OCI-LY7 (cell line): ENCODE results near the gene RAB15. TPM values are rescaled to one million over a fixed set of nuclear protein-coding genes. Genes with fewer than 3 reads are reported as not detected.

Experiments
- BruUV-seq: library from RNA; stranded (reverse); fragments of 400-500 nt; replicated peaks from 2 replicates; lab custom pipeline; 2021; lab: Mats Ljungman, UMichigan
- CTCF ChIA-PET: fragments of 300-600 bp; sonication (Branson Sonifier 250); formaldehyde crosslinking; loops from one replicate; lab custom pipeline; 2022; ENCODE audit warnings: antibody characterized with exemption; ENCODE audit not compliant: unreplicated experiment; lab: Charles Lee
- POLR2A ChIA-PET: fragments of 300-600 bp; sonication (Branson Sonifier 250); formaldehyde crosslinking; loops from one replicate; lab custom pipeline; 2022; ENCODE audit warnings: antibody characterized with exemption; lab: Charles Lee
- DNase-seq: peaks from one replicate; pipeline ENCODE4 v3.0.0-alpha.2; 2015; ENCODE audit warnings: low spot score
- H2AFZ ChIP-seq: fragments of 200-600 bp; sonication (generic), shearing (Covaris generic); 2 replicates; pipeline ENCODE4 v1.6.1; 2014; ENCODE audit warnings: mild to moderate bottlenecking, antibody characterized with exemption, low read length, moderate library complexity
- H3K27ac ChIP-seq: fragments of 200-600 bp; sonication (generic); 2 replicates; pipeline ENCODE4 v1.5.1; 2014; ENCODE audit warnings: mixed run types, low read depth, mild to moderate bottlenecking, moderate library complexity, low read length, inconsistent platforms; ENCODE audit not compliant: poor library complexity, severe bottlenecking
- H3K36me3 ChIP-seq: fragments of 200-600 bp; sonication (generic); 2 replicates; pipeline ENCODE4 v1.6.1; 2014; ENCODE audit warnings: mild to moderate bottlenecking, antibody characterized with exemption, low read length, moderate library complexity, mixed read lengths; ENCODE audit not compliant: insufficient read depth
- H3K4me1 ChIP-seq: fragments of 200-600 bp; sonication (generic); 2 replicates; pipeline ENCODE4 v1.5.1; 2014; ENCODE audit warnings: mild to moderate bottlenecking, low read length; ENCODE audit not compliant: insufficient read depth, poor library complexity, severe bottlenecking
- H3K4me2 ChIP-seq: fragments of 200-600 bp; sonication (generic); 2 replicates; pipeline ENCODE4 v1.6.1; 2014; ENCODE audit warnings: mild to moderate bottlenecking, low read length
- H3K4me3 ChIP-seq: fragments of 200-600 bp; sonication (generic); 2 replicates; pipeline ENCODE4 v1.5.1; 2014; ENCODE audit warnings: mild to moderate bottlenecking, low read depth, low read length; ENCODE audit not compliant: poor library complexity, severe bottlenecking
- H3K79me2 ChIP-seq: fragments of 200-600 bp; sonication (generic); 2 replicates; pipeline ENCODE4 v1.6.1; 2016; ENCODE audit warnings: low read depth, mild to moderate bottlenecking, low read length, moderate library complexity, mixed read lengths; ENCODE audit not compliant: insufficient read depth
- H3K9me2 ChIP-seq: fragments of 200-600 bp; sonication (generic); 2 replicates; pipeline ENCODE4 v1.6.1; 2016; ENCODE audit warnings: mild to moderate bottlenecking, low read length, mixed read lengths; ENCODE audit not compliant: insufficient read depth
- H3K9me3 ChIP-seq: fragments of 200-600 bp; sonication (generic); 2 replicates; pipeline ENCODE4 v1.6.1; 2014; ENCODE audit warnings: mild to moderate bottlenecking, mixed run types, low read length, mixed read lengths
- H4K20me1 ChIP-seq: fragments of 200-600 bp; sonication (generic); 2 replicates; pipeline ENCODE4 v1.6.1; 2014; ENCODE audit warnings: mild to moderate bottlenecking, antibody characterized with exemption, low read length, moderate library complexity, mixed read lengths; ENCODE audit not compliant: insufficient read depth
- EZH2phosphoT487 ChIP-seq: fragments of 200-600 bp; sonication (generic); IDR thresholded peaks from 2 replicates; pipeline ENCODE4 v1.6.1; 2018; ENCODE audit warnings: low read depth, borderline replicate concordance, mild to moderate bottlenecking, mixed run types, antibody characterized with exemption, low read length, moderate library complexity, mixed read lengths
- intact Hi-C: fragments of 100-400 bp; cut with micrococcal nuclease; formaldehyde crosslinking; loops from one replicate; pipeline ENCODE4 v1.10.0; 2022; ENCODE audit not compliant: unreplicated experiment
- total RNA-seq, 2 experiments: library from RNA; depleted of rRNA in 1 of 2; stranded (reverse); fragments of >200 nt in 1 of 2; shearing (Covaris generic) in 1 of 2; gene quantifications; 2 replicates each; pipeline ENCODE4 v1.2.3, GENCODE V29; 2014 to 2022
- TF ChIP-seq, protein P1 (sequence below): fragments of 200-600 bp; sonication (generic); conservative IDR thresholded peaks from 2 replicates; pipeline ENCODE4 v1.5.1; 2014; ENCODE audit warnings: mild to moderate bottlenecking, antibody characterized with exemption, low read length, moderate library complexity, mixed read lengths

RAB15 gene
- total RNA-seq, 2 experiments from 2014 or later, result 0.38 TPM; not detected in 1

GRCh38 chr14:65006261-65006721 is 34.2 kb upstream of the RAB15 start:
- BruUV-seq, result TSS peak; percentile 19
- H3K4me1 ChIP-seq, result no peaks in the 10 kb centered on the region
- no peaks in the 10 kb centered on the region for H3K79me2 ChIP-seq
- no peak overlapping the region for H3K4me2 ChIP-seq
- ChIA-PET CTCF (no interaction called here), POLR2A (interaction anchor here (0.7 kb wide), 1 partner anchor 16 kb away, joined by 3 read pairs; no protein-coding TSS in a partner anchor)
- DNase-seq, result no peak
- H3K36me3 ChIP-seq, result no peaks in the 10 kb centered on the region
- no peak overlapping the region for H3K27ac ChIP-seq
- H4K20me1 ChIP-seq, result no peaks in the 10 kb centered on the region
- no peak overlapping the region for H2AFZ ChIP-seq
- H3K9me2 ChIP-seq, result no peaks in the 10 kb centered on the region
- TF ChIP-seq, protein P1, sequence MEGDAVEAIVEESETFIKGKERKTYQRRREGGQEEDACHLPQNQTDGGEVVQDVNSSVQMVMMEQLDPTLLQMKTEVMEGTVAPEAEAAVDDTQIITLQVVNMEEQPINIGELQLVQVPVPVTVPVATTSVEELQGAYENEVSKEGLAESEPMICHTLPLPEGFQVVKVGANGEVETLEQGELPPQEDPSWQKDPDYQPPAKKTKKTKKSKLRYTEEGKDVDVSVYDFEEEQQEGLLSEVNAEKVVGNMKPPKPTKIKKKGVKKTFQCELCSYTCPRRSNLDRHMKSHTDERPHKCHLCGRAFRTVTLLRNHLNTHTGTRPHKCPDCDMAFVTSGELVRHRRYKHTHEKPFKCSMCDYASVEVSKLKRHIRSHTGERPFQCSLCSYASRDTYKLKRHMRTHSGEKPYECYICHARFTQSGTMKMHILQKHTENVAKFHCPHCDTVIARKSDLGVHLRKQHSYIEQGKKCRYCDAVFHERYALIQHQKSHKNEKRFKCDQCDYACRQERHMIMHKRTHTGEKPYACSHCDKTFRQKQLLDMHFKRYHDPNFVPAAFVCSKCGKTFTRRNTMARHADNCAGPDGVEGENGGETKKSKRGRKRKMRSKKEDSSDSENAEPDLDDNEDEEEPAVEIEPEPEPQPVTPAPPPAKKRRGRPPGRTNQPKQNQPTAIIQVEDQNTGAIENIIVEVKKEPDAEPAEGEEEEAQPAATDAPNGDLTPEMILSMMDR, result no peak
- no peak for TF ChIP-seq EZH2phosphoT487
- no peak overlapping the region for H3K4me3 ChIP-seq
- intact Hi-C loops, result no loop called here
- H3K9me3 ChIP-seq, result no peaks in the 10 kb centered on the region

DNA sequence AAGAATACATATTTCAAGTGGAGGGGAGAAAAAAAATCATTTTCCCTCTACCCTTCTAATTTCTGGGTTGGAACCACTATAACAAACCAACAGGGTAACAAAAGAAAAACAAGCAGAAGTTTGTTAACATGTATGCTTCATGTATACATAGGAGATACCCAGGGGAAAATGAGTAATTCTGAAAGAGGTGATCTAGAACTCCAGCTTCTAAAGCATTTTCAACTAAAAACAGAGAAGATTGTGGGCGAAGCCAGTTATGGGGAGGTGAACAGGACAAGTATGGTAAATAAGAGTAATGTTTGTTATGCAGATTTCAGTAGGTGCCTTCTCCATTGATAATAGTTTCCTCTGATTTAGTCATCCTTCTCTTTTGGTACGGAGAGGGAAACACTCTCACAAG is 31.3 kb upstream of the RAB15 start:
- intact Hi-C loops, result no loop called here
- Histone ChIP-seq H3K4me2 (no peak overlapping the region), H3K4me3 (no peak overlapping the region), H3K9me2 (no peaks in the 10 kb centered on the region), H3K36me3 (no peaks in the 10 kb centered on the region), H3K9me3 (no peaks in the 10 kb centered on the region), H3K27ac (no peak overlapping the region), H3K79me2 (no peaks in the 10 kb centered on the region), H3K4me1 (no peaks in the 10 kb centered on the region), H2AFZ (no peak overlapping the region), H4K20me1 (no peaks in the 10 kb centered on the region)
- CTCF ChIA-PET, result no interaction called here
- BruUV-seq, result no TSS peak
- TF ChIP-seq, protein P1, result no peak
- no peak for TF ChIP-seq EZH2phosphoT487
- POLR2A ChIA-PET, result interaction anchor here (1.6 kb wide), 1 partner anchor 9 kb away, joined by 3 read pairs; no protein-coding TSS in a partner anchor
- DNase-seq, result no peak

- BruUV-seq, result no TSS peak
- Histone ChIP-seq H3K36me3 (no peaks in the 10 kb centered on the region), H4K20me1 (no peaks in the 10 kb centered on the region), H3K79me2 (no peaks in the 10 kb centered on the region), H3K4me3 (no peak overlapping the region), H3K4me2 (no peak overlapping the region), H3K27ac (no peak overlapping the region), H3K9me2 (no peaks in the 10 kb centered on the region), H2AFZ (no peak overlapping the region), H3K9me3 (no peaks in the 10 kb centered on the region), H3K4me1 (no peaks in the 10 kb centered on the region)
- TF ChIP-seq EZH2phosphoT487, result no peak
- TF ChIP-seq, protein P1, result no peak
- no peak for DNase-seq
- ChIA-PET CTCF (no interaction called here), POLR2A (interaction anchor here (0.7 to 1.6 kb wide), 2 partner anchors 8 to 45 kb away, joined by 3 to 4 read pairs; no protein-coding TSS in a partner anchor)
- intact Hi-C loops, result no loop called here
Observed at GRCh38 chr14:65002586-65003210, 30.6 kb upstream of the RAB15 start.
